Measurements from ENCODE around the gene DOCK3.

DNA sequence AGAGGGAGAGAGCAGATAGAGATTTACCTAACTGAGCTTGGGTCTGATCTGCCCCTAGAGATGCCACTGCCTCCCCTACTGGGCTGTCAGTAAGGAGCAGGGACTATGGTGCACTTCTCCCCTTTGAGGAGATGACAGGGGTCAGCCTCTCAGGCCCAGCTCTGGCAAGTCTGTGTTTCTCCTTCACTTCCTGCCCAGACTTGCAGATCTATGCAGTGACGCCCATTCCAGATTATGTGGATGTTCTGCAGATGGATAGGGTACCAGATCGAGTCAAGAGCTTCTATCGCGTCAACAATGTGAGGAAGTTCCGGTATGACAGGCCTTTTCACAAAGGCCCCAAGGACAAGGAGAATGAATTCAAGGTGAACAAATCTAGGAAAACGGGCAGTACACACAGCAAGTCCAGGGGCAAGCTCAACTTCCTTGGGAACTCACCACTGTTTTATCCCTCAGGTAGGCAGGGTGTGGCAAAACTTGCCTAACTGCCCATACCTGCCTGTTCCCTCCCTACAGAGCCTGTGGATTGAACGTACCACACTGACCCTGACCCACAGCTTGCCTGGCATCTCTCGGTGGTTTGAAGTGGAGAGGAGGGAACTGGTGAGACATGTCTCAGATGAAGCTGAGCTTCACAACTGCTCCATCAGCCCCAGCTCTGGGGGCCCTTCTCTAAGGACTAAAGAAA, 681.3 kb downstream of the DOCK3 start:
- TF ChIP-seq EZH2 (IDR thresholded peaks at IDR 0.05): no peak
- no peak for TF ChIP-seq POLR2AphosphoS5 (IDR thresholded peaks at IDR 0.05; ENCODE audit: borderline replicate concordance, low read depth, low read length)
